Mesendoderm (in vitro differentiated cells): ENCODE measurements around the gene SPECC1.
A peak's percentile ranks its signal among the peaks of the same experiment; 100 is the strongest.

ENCODE experiments used
- DNase-seq: peaks from one replicate; pipeline ENCODE4 v3.0.0; 2013
- H2AK5ac ChIP-seq: 2 replicates; pipeline ENCODE4 v1.6.1; 2013; ENCODE audit warnings: low read length, inconsistent platforms
- H2BK120ac ChIP-seq: 2 replicates; pipeline ENCODE4 v1.6.1; 2013; ENCODE audit warnings: low read depth, mild to moderate bottlenecking, low read length, moderate library complexity, mixed read lengths
- H2BK15ac ChIP-seq: replicated peaks from 2 replicates; pipeline ENCODE4 v1.6.1; 2013; ENCODE audit warnings: low read depth, mild to moderate bottlenecking, moderate library complexity
- H2BK5ac ChIP-seq: 2 replicates; pipeline ENCODE4 v1.6.1; 2013; ENCODE audit warnings: low read length, inconsistent platforms
- H3K18ac ChIP-seq: 2 replicates; pipeline ENCODE4 v1.6.1; 2013; ENCODE audit warnings: mild to moderate bottlenecking, low read length, mixed read lengths
- H3K23ac ChIP-seq: one replicate; pipeline ENCODE4 v1.6.1; 2013; ENCODE audit warnings: low read length
- H3K27ac ChIP-seq: 2 replicates; pipeline ENCODE4 v1.5.1; 2013; ENCODE audit warnings: low read depth, mild to moderate bottlenecking, inconsistent platforms, low read length, moderate library complexity
- H3K27me3 ChIP-seq: 2 replicates; pipeline ENCODE4 v1.6.1; 2013; ENCODE audit warnings: low read length, control low read depth, mild to moderate bottlenecking, inconsistent platforms; ENCODE audit not compliant: insufficient read depth, poor library complexity
- H3K36me3 ChIP-seq: 2 replicates; pipeline ENCODE4 v1.6.1; 2013; ENCODE audit warnings: low read length, inconsistent platforms; ENCODE audit not compliant: control insufficient read depth, insufficient read depth
- H3K4ac ChIP-seq: one replicate; pipeline ENCODE4 v1.6.1; 2013; ENCODE audit warnings: low read depth, mild to moderate bottlenecking, low read length, moderate library complexity
- H3K4me1 ChIP-seq: 2 replicates; pipeline ENCODE4 v1.6.1; 2013; ENCODE audit warnings: low read depth, low read length, inconsistent platforms; ENCODE audit not compliant: control insufficient read depth
- H3K4me2 ChIP-seq: 2 replicates; pipeline ENCODE4 v1.6.1; 2013; ENCODE audit warnings: low read length
- H3K4me3 ChIP-seq: 2 replicates; pipeline ENCODE4 v1.5.1; 2013; ENCODE audit warnings: mild to moderate bottlenecking, low read length
- H3K56ac ChIP-seq: one replicate; pipeline ENCODE4 v1.6.1; 2013; ENCODE audit warnings: low read length
- H3K79me1 ChIP-seq: 2 replicates; pipeline ENCODE4 v1.6.1; 2013; ENCODE audit warnings: low read length, inconsistent platforms
- H3K79me2 ChIP-seq: 2 replicates; pipeline ENCODE4 v1.6.1; 2013; ENCODE audit warnings: mild to moderate bottlenecking, low read length; ENCODE audit not compliant: control insufficient read depth, insufficient read depth
- H3K9ac ChIP-seq: 2 replicates; pipeline ENCODE4 v1.6.1; 2013; ENCODE audit warnings: low read length, inconsistent platforms
- H4K5ac ChIP-seq: one replicate; pipeline ENCODE4 v1.6.1; 2013; ENCODE audit warnings: low read length
- H4K8ac ChIP-seq: one replicate; pipeline ENCODE4 v1.6.1; 2013; ENCODE audit warnings: low read depth, mild to moderate bottlenecking, control low read depth, low read length, moderate library complexity
- WGBS: extraction: QIAGEN DNeasy Blood & Tissue Kit; methylation state at CpG from one replicate; pipeline ENCODE4 v1.1.7; 2013; ENCODE audit warnings: low lambda C conversion rate, missing lambda C conversion rate; ENCODE audit not compliant: insufficient coverage; ENCODE audit errors: extremely low coverage; 5-methylcytosine and 5-hydroxymethylcytosine counted together

Gene SPECC1

DNA sequence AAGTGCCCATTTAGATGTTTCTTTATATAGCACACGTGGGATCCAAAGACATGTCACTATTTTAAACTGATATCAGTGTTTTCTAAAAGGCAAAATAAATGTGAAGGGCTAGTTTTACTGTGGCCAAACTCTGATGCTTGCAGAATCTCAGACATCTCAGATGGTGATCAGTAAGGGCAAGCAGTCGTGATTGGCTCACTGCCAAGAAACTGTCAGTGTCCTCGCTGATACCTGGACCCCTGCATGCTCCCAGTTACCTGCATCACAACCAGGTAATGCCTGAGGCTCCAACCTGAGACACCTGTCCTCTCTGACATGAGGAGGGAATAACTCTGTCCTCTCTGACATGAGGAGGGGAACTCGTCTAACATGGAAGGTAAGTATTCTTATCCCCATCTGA is 114.0 kb downstream of the SPECC1 start:
- no peak overlapping the region for H3K56ac ChIP-seq
- no peak overlapping the region for H4K5ac ChIP-seq
- no peak overlapping the region for H2BK120ac ChIP-seq

DNA sequence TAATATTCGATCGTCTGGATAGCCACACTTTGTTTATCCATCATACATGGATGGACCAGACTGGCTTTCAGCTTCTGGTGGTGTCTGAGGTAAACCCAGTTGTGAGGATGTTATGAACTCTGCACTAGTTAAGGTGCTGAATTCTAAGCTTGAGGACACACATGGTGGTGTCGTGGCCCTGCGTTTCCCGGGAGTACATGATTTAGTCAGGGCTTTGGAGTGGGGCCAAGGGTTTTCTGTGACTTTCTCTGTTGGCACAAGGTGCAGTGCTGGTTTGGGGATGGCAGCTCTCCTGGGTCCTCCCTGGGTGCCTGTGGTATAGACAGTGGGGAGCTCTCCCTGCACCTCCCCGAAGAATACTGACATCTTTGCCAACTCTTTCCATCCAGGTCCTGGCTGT is 116.6 kb downstream of the SPECC1 start:
- Histone ChIP-seq H3K79me1 (no peaks in the 10 kb centered on the region), H3K36me3 (no peaks in the 10 kb centered on the region), H2BK15ac (no peak overlapping the region), H2BK5ac (no peak overlapping the region), H3K79me2 (no peaks in the 10 kb centered on the region), H4K5ac (no peak overlapping the region), H3K56ac (no peak overlapping the region), H3K4ac (no peak overlapping the region), H4K8ac (no peak overlapping the region), H2AK5ac (no peak overlapping the region), H3K27me3 (no peaks in the 10 kb centered on the region), H3K9ac (no peak overlapping the region), H3K4me3 (no peak overlapping the region), H2BK120ac (no peak overlapping the region), H3K18ac (no peak overlapping the region), H3K4me1 (no peaks in the 10 kb centered on the region), H3K4me2 (no peak overlapping the region), H3K27ac (no peak overlapping the region), H3K23ac (no peak overlapping the region)
- WGBS, result no CpG with 5 or more reads among the region's 6 CpGs
- no peak for DNase-seq

More for the DNA sequence above, 114.0 kb downstream of the SPECC1 start:
- no peak for DNase-seq
- no peak overlapping the region for H4K8ac ChIP-seq
- no peaks in the 10 kb centered on the region for H3K79me2 ChIP-seq
- no peaks in the 10 kb centered on the region for H3K36me3 ChIP-seq
- WGBS, result no CpG with 5 or more reads among the region's 4 CpGs
- no peak overlapping the region for H3K4me3 ChIP-seq
- H3K23ac ChIP-seq, result no peak overlapping the region
- H3K27me3 ChIP-seq, result no peaks in the 10 kb centered on the region
- H2BK15ac ChIP-seq, result no peak overlapping the region
- H3K4me1 ChIP-seq, result no peaks in the 10 kb centered on the region
- H3K79me1 ChIP-seq, result no peaks in the 10 kb centered on the region
- H2BK5ac ChIP-seq, result no peak overlapping the region
- no peak overlapping the region for H3K4me2 ChIP-seq
- no peak overlapping the region for H3K27ac ChIP-seq
- no peak overlapping the region for H3K18ac ChIP-seq
- no peak overlapping the region for H3K9ac ChIP-seq
- H3K4ac ChIP-seq, result no peak overlapping the region
- no peak overlapping the region for H2AK5ac ChIP-seq

DNA sequence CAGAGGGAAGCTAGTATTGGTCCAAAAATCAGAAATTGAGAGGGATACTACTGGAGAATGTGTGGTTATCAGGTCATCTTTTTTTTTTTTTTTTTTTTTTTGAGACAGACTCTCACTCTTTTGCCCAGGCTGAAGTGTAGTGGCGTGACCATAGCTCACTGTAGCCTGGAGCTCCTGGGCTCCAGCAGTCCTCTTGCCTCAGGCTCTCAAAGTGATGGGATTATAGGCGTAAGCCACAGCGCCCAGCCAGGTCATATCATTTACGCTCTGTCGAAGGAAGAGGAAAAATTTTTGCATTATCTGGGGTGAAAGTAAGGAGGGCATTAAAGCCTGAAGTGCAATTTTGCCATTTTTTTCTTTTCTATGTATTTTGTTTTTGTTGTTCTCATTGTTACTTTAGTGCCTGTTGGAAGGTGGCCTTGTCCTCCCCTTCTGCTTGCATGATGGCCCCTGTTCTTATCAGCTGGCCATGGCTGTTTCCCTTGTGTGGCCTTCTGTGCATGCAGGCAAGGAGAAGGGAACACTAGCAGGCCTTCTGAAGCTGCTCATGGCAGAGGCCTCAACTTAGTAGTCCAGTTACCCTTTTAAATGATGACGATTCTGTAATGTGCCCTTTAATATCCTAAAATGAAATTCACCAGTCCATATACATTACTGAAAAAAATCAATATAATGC is 118.3 kb downstream of the SPECC1 start:
- H3K79me2 ChIP-seq, result no peaks in the 10 kb centered on the region
- H3K4me3 ChIP-seq, result no peak overlapping the region

DNA sequence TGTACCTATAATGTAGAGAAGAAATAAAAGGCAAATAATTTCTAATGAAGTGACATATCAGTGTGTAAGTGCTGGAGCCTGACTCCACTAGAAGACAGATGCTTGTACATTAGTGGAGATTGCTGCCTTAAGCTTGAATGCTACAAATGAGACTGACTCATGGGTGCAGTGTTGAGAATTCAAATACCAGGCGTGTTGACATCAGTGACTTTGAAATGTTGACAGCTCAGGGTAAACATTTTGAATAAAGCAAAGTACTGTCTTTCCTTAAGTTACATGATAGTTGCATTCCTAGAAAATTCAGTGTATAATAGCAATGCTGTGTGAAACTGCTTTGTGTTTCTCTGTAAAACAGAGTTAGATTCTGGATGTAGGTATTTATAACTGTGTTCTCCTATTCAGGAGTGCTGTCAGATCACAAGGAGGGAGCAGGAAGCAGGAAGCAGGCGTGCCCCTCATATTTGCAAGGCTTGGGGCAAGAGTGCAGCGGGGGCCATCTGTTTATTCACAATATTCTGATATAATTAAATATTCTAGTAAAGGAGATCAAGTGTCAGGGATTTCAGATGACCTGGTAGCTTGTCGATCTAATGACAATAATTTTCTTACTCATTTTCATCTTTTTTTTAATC is 119.0 kb downstream of the SPECC1 start:
- Histone ChIP-seq H2BK120ac (no peak overlapping the region), H3K27ac (no peak overlapping the region), H4K5ac (no peak overlapping the region), H4K8ac (no peak overlapping the region), H3K23ac (no peak overlapping the region), H3K36me3 (no peaks in the 10 kb centered on the region), H3K4ac (no peak overlapping the region), H3K27me3 (no peaks in the 10 kb centered on the region), H3K4me3 (no peak overlapping the region), H3K18ac (no peak overlapping the region), H3K4me2 (no peak overlapping the region), H3K4me1 (no peaks in the 10 kb centered on the region), H2BK5ac (no peak overlapping the region), H2AK5ac (no peak overlapping the region), H2BK15ac (no peak overlapping the region), H3K9ac (no peak overlapping the region), H3K56ac (no peak overlapping the region), H3K79me1 (no peaks in the 10 kb centered on the region), H3K79me2 (no peaks in the 10 kb centered on the region)
- DNase-seq, result no peak
- WGBS, result no CpG with 5 or more reads among the region's 4 CpGs

More for the DNA sequence above, 118.3 kb downstream of the SPECC1 start:
- H4K8ac ChIP-seq, result no peak overlapping the region
- no peak overlapping the region for H3K4me2 ChIP-seq
- no peaks in the 10 kb centered on the region for H3K4me1 ChIP-seq
- H3K27me3 ChIP-seq, result no peaks in the 10 kb centered on the region
- H3K9ac ChIP-seq, result no peak overlapping the region
- WGBS, result no CpG with 5 or more reads among the region's 6 CpGs
- no peak overlapping the region for H3K56ac ChIP-seq
- H2BK5ac ChIP-seq, result no peak overlapping the region
- no peaks in the 10 kb centered on the region for H3K36me3 ChIP-seq
- H3K27ac ChIP-seq, result no peak overlapping the region
- H3K18ac ChIP-seq, result no peak overlapping the region
- H3K4ac ChIP-seq, result no peak overlapping the region
- H2BK15ac ChIP-seq, result no peak overlapping the region
- no peak overlapping the region for H2AK5ac ChIP-seq
- no peak overlapping the region for H3K23ac ChIP-seq
- DNase-seq, result no peak
- no peaks in the 10 kb centered on the region for H3K79me1 ChIP-seq
- H2BK120ac ChIP-seq, result no peak overlapping the region
- H4K5ac ChIP-seq, result no peak overlapping the region

DNA sequence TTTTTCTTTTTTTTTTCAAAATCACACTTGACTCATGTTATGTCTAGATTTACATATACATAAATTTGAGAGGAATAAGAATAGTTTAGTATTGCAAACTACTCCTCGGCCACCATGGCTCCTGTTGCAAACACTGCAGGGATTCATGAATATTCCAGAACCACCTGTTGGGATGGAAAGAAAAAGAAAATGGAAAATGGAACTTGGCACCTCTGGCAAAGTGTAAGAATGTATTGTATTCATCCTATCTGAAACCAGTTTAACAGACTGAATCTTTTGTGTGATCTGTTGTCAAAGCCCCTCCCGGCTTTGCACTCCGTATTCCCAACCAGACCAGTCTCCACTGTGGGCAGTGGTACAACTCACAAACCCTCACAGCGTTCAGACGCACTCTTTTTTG is 124.4 kb downstream of the SPECC1 start:
- Histone ChIP-seq H2BK120ac (no peak overlapping the region), H2BK5ac (no peak overlapping the region), H2AK5ac (no peak overlapping the region), H3K4ac (no peak overlapping the region), H3K18ac (no peak overlapping the region), H4K5ac (no peak overlapping the region), H3K79me2 (no peaks in the 10 kb centered on the region), H3K4me3 (no peak overlapping the region), H3K27me3 (no peaks in the 10 kb centered on the region), H2BK15ac (no peak overlapping the region), H3K56ac (no peak overlapping the region), H3K23ac (no peak overlapping the region), H3K4me2 (no peak overlapping the region), H3K27ac (no peak overlapping the region), H4K8ac (no peak overlapping the region), H3K4me1 (no peaks in the 10 kb centered on the region), H3K36me3 (no peaks in the 10 kb centered on the region), H3K9ac (no peak overlapping the region), H3K79me1 (no peaks in the 10 kb centered on the region)
- no CpG with 5 or more reads among the region's 5 CpGs for WGBS
- DNase-seq, result peak; percentile 56
